Measurements from ENCODE around the gene CCDC3. TPM values are rescaled to one million over a fixed set of nuclear protein-coding genes. Genes with fewer than 3 reads are reported as not detected.
"Not testable (repeated sequence)": the region's sequence is repeated elsewhere in the genome, so short reads cannot be mapped to it uniquely, and the experiment has no call there.

Gene CCDC3
- polyA plus RNA-seq, 1 donor from 2014 or later, result 3.8 TPM

DNA sequence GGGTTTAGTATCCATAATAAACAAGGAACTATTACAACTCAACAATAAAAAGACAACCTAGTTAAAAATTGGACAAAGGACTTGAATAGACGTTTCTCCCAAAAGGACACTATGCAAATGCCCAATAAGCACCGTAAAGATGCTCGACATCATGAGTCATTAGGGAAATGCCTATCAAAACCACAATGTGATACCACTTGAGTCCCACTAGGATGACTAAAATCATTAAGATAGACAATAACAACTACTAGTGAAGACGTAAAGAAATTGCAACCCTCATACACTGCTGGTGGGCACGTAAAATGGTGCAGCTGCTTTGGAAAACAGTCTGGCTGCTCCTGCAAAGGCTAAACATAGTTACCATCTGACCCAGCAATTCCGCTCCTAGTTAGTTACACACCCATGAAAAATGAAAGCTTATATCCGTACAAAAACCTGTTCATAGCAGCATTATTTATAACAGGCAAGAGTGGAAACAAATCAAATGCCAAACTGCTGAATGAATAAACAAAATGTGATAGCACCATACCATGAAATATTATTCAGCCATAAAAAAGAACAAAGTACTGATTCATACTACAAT lies 17.3 kb downstream of the CCDC3 start:
- Histone ChIP-seq H3K27me3 (ENCODE audit: insufficient read depth, low read depth, low read length) (no peaks in the 10 kb centered on the region), H4K20me1 (ENCODE audit: insufficient read depth) (no peaks in the 10 kb centered on the region), H3K9me2 (ENCODE audit: insufficient read depth, low read length) (no peaks in the 10 kb centered on the region), H3K36me3 (ENCODE audit: insufficient read depth, low read length) (no peaks in the 10 kb centered on the region), H3K4me3 (ENCODE audit: low read length) (no peak overlapping the region), H2AFZ (ENCODE audit: low read depth, low read length) (no peak overlapping the region), H3K27ac (ENCODE audit: low read length) (no peak overlapping the region), H3K9ac (ENCODE audit: low read length) (no peak overlapping the region), H3K4me2 (ENCODE audit: low read length) (no peak overlapping the region), H3F3A (ENCODE audit: insufficient read depth, low read length, poor library complexity, severe bottlenecking) (no peaks in the 10 kb centered on the region), H3K9me3 (ENCODE audit: low read length) (peaks cover 9% of the 10 kb centered on the region), H3K79me2 (replicated peaks; ENCODE audit: insufficient read depth, low read length) (no peaks in the 10 kb centered on the region)
- TF ChIP-seq, protein P1, sequence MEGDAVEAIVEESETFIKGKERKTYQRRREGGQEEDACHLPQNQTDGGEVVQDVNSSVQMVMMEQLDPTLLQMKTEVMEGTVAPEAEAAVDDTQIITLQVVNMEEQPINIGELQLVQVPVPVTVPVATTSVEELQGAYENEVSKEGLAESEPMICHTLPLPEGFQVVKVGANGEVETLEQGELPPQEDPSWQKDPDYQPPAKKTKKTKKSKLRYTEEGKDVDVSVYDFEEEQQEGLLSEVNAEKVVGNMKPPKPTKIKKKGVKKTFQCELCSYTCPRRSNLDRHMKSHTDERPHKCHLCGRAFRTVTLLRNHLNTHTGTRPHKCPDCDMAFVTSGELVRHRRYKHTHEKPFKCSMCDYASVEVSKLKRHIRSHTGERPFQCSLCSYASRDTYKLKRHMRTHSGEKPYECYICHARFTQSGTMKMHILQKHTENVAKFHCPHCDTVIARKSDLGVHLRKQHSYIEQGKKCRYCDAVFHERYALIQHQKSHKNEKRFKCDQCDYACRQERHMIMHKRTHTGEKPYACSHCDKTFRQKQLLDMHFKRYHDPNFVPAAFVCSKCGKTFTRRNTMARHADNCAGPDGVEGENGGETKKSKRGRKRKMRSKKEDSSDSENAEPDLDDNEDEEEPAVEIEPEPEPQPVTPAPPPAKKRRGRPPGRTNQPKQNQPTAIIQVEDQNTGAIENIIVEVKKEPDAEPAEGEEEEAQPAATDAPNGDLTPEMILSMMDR (IDR thresholded peaks at IDR 0.05; ENCODE audit: poor library complexity, severe bottlenecking), result no peak
- TF ChIP-seq MXI1 (conservative IDR thresholded peaks at IDR 0.05; ENCODE audit: poor library complexity, severe bottlenecking), result no peak
- no peak for TF ChIP-seq REST (IDR thresholded peaks at IDR 0.05; ENCODE audit: borderline replicate concordance)
- no peak for TF ChIP-seq POLR2AphosphoS5 (IDR thresholded peaks at IDR 0.05)
- no peak for TF ChIP-seq EP300 (conservative IDR thresholded peaks at IDR 0.05; ENCODE audit: poor library complexity, severe bottlenecking)
- no peak for TF ChIP-seq EZH2 (IDR thresholded peaks at IDR 0.05; ENCODE audit: borderline replicate concordance, insufficient read depth, low read length, poor library complexity, severe bottlenecking)
- TF ChIP-seq SMC3 (conservative IDR thresholded peaks at IDR 0.05; ENCODE audit: poor library complexity), result no peak

DNA sequence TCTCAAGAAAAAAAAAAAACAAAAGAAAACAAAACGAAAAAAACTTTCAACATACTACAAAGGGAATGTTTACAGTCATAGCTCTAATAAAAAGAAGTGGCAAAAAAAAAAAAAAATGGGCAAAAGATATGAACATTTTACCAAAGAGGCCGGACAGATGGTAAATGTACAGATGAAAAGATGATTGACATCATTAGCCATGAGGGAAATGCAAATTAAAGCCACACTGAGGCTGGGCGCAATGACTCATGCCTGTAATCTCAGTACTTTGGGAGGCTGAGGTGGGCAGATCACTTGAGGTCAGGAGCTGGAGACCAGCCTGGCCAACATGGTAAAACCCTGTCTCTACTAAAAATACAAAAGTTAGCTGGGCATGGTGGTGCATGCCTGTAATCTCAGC lies 17.9 kb downstream of the CCDC3 start:
- not testable (repeated sequence) for H3K9ac ChIP-seq (ENCODE audit: low read length); H3K9me2 ChIP-seq (ENCODE audit: insufficient read depth, low read length); H2AFZ ChIP-seq (ENCODE audit: low read depth, low read length); H3K4me3 ChIP-seq (ENCODE audit: low read length); H3K36me3 ChIP-seq (ENCODE audit: insufficient read depth, low read length); H3K27ac ChIP-seq (ENCODE audit: low read length); H3K9me3 ChIP-seq (ENCODE audit: low read length); H3K4me2 ChIP-seq (ENCODE audit: low read length); H3K27me3 ChIP-seq (ENCODE audit: insufficient read depth, low read depth, low read length); H4K20me1 ChIP-seq (ENCODE audit: insufficient read depth); H3F3A ChIP-seq (ENCODE audit: insufficient read depth, low read length, poor library complexity, severe bottlenecking); H3K79me2 ChIP-seq (replicated peaks; ENCODE audit: insufficient read depth, low read length)

DNA sequence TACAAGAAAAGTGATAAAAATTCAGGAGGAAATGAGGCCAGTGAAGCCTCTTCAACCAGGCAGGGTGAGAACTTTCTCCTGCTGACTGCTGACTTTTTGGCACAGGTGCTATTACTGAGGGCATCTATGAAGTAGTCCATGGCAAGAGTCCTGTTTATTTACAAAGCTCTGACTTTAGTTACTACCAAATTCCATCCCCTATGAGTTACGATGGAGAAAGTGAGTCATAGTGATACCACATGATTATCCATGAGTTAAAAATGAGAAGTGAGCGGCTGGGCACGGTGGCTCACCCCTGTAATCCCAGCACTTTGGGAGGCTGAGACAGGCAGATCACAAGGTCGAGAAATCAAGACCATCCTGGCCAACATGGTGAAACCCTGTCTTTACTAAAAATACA lies 19.9 kb downstream of the CCDC3 start:
- Histone ChIP-seq H3K9me3 (ENCODE audit: low read length) (peaks cover 9% of the 10 kb centered on the region), H3K27me3 (ENCODE audit: insufficient read depth, low read depth, low read length) (no peaks in the 10 kb centered on the region), H3K4me3 (ENCODE audit: low read length) (no peak overlapping the region), H3K9ac (ENCODE audit: low read length) (no peak overlapping the region), H2AFZ (ENCODE audit: low read depth, low read length) (no peak overlapping the region), H4K20me1 (ENCODE audit: insufficient read depth) (no peaks in the 10 kb centered on the region), H3K4me2 (ENCODE audit: low read length) (no peak overlapping the region), H3F3A (ENCODE audit: insufficient read depth, low read length, poor library complexity, severe bottlenecking) (no peaks in the 10 kb centered on the region), H3K36me3 (ENCODE audit: insufficient read depth, low read length) (no peaks in the 10 kb centered on the region), H3K79me2 (replicated peaks; ENCODE audit: insufficient read depth, low read length) (no peaks in the 10 kb centered on the region), H3K27ac (ENCODE audit: low read length) (no peak overlapping the region), H3K9me2 (ENCODE audit: insufficient read depth, low read length) (no peaks in the 10 kb centered on the region)
- TF ChIP-seq MXI1 (conservative IDR thresholded peaks at IDR 0.05; ENCODE audit: poor library complexity, severe bottlenecking) (no peak), SMC3 (conservative IDR thresholded peaks at IDR 0.05; ENCODE audit: poor library complexity) (no peak), REST (IDR thresholded peaks at IDR 0.05; ENCODE audit: borderline replicate concordance) (no peak), EZH2 (IDR thresholded peaks at IDR 0.05; ENCODE audit: borderline replicate concordance, insufficient read depth, low read length, poor library complexity, severe bottlenecking) (no peak), EP300 (conservative IDR thresholded peaks at IDR 0.05; ENCODE audit: poor library complexity, severe bottlenecking) (no peak), TAF1 (IDR thresholded peaks at IDR 0.05; ENCODE audit: low read depth) (no peak), POLR2AphosphoS5 (IDR thresholded peaks at IDR 0.05) (no peak), RAD21 (conservative IDR thresholded peaks at IDR 0.05) (no peak)
- TF ChIP-seq, protein P1 (IDR thresholded peaks at IDR 0.05; ENCODE audit: poor library complexity, severe bottlenecking), result no peak

Data from neural cell (in vitro differentiated cells).